ENCODE measurements around the gene NAGS. TPM values are rescaled to one million over a fixed set of nuclear protein-coding genes. Genes with fewer than 3 reads are reported as not detected.
"Not testable (repeated sequence)": the region's sequence is repeated elsewhere in the genome, so short reads cannot be mapped to it uniquely, and the experiment has no call there.

The NAGS gene
- total RNA-seq, 2 donors from 2014 or later = 2.1 TPM; not detected in 1

- H3K36me3 ChIP-seq (replicated peaks in 1 of 2; ENCODE audit: insufficient read depth in 1 of 2, low read depth in 2 of 2) = peaks cover 0 to 4% of the 10 kb centered on the region in 2 donors
- no peak for DNase-seq
- no peak overlapping the region for H3K4me3 ChIP-seq
- WGBS, 2 donors = 95 to 98% methylated on average over 4 of the region's 4 CpGs
- H3K9me3 ChIP-seq = no peaks in the 10 kb centered on the region
- no peak overlapping the region for H3K27ac ChIP-seq
- ATAC-seq = no peak
- intact Hi-C loops (cut with DNase I) = no loop called here
- H3K27me3 ChIP-seq = no peaks in the 10 kb centered on the region
- H3K4me1 ChIP-seq = peaks cover 15% of the 10 kb centered on the region
- TF ChIP-seq CTCF (IDR thresholded peaks at IDR 0.05) (no peak), POLR2A (IDR thresholded peaks at IDR 0.05) (no peak)
Measured at GRCh38 chr17:44045486-44045885, 41.1 kb downstream of the NAGS start.

DNA sequence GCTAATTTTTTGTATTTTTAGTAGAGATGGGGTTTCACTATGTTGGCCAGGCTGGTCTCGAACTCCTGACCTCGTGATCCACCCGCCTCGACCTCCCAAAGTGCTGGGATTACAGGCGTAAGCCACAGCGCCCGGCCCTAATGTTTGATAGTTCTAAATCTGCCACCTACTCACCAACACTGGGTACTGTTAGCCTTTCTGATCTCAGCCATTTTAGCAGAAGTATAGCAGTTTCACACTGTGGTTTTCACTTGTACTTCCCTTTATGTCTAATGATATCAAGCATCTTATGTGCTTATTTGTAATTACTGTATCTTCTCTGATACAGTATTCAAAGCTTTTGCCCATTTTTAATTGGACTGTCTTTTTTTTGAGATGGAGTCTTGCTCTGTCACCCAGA lies 42.5 kb downstream of the NAGS start:
- H3K36me3 ChIP-seq (replicated peaks in 1 of 2; ENCODE audit: insufficient read depth in 1 of 2, low read depth in 2 of 2); DNase-seq; H3K4me3 ChIP-seq; H3K9me3 ChIP-seq; H3K4me1 ChIP-seq; ATAC-seq; intact Hi-C loops (cut with DNase I); H3K27ac ChIP-seq; H3K27me3 ChIP-seq: not testable (repeated sequence)
- 97 to 99% methylated on average over 7 of the region's 7 CpGs for WGBS, 2 donors

DNA sequence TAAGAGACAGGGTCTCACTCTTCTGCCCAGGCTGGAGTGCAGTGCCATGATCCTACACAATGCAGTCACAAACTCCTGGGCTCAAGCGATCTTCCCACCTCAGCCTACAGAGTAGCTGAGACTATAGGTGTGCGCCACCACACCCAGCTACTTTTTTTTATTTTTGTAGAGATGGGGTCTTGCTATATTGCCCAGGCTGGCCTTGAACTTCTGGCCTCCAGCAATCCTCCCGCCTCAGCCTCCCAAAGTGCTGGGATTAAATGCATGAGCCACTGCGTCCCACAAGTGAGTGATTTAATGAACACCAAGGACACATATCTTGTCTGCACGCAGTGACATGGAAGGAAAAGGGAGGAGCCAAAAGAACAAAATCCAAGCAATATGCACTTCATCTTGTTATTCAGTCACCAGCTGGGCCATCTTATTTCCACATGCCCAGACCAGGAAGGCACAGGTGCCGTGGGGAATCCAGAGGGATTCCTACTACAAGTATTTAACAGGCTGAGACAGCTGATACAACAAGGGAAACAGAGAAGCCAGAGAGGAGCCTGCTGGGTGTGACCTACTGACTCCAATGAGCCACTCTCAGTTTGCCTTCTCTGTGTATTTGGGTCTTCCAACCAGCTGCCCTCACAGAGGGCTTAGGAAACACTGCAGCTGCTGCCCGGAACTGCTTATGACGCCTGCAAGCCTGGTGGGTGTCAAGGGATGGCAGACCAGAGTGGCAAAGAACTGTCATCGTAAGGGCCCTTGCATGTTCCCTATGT lies 45.1 kb downstream of the NAGS start:
- ATAC-seq = no peak
- DNase-seq = no peak
- peaks cover 17% of the 10 kb centered on the region for H3K4me1 ChIP-seq
- H3K36me3 ChIP-seq (replicated peaks in 1 of 2; ENCODE audit: insufficient read depth in 1 of 2, low read depth in 2 of 2) = peaks cover 0 to 9% of the 10 kb centered on the region in 2 donors
- WGBS, 2 donors = 94 to 95% methylated on average over 9 of the region's 9 CpGs
- TF ChIP-seq CTCF (IDR thresholded peaks at IDR 0.05) (no peak), POLR2A (IDR thresholded peaks at IDR 0.05) (no peak)
- H3K27me3 ChIP-seq = no peaks in the 10 kb centered on the region
- H3K27ac ChIP-seq = no peak overlapping the region
- H3K9me3 ChIP-seq = no peaks in the 10 kb centered on the region
- intact Hi-C loops (cut with DNase I) = no loop called here
- H3K4me3 ChIP-seq = no peak overlapping the region

GRCh38 chr17:44053125-44053872 lies 48.9 kb downstream of the NAGS start:
- H3K4me1 ChIP-seq = peaks cover 26% of the 10 kb centered on the region
- peak overlapping the region; percentile 8 to 67 (median 37) for H3K27ac ChIP-seq
- ATAC-seq = peak; percentile 80
- H3K36me3 ChIP-seq (replicated peaks in 1 of 2; ENCODE audit: insufficient read depth in 1 of 2, low read depth in 2 of 2) = peaks cover 0 to 9% of the 10 kb centered on the region in 2 donors
- TF ChIP-seq POLR2A (IDR thresholded peaks at IDR 0.05) (no peak), CTCF (IDR thresholded peaks at IDR 0.05) (peak in 2 of 7 experiments; percentile 9 to 14)
- intact Hi-C loops (cut with DNase I) = no loop called here
- H3K9me3 ChIP-seq = no peaks in the 10 kb centered on the region
- H3K27me3 ChIP-seq = no peaks in the 10 kb centered on the region
- H3K4me3 ChIP-seq = no peak overlapping the region
- WGBS, 2 donors = 26 to 33% methylated on average over 3 of the region's 3 CpGs
- DNase-seq = peak; percentile 45 to 76 (median 64)

Small RNAs within 50 kb of the gene (small RNA-seq; reads per million reads assigned to genes)
- gene RF00012 = not detected

Other genes with a start within 250 kb of the NAGS start
- not detected for gene SOST, start 245.8 kb upstream of the NAGS start, total RNA-seq
- 10 to 100 TPM; 32.2 to 54.1 TPM for gene DUSP3, start 225.6 kb upstream of the NAGS start, total RNA-seq
- not detected for gene CFAP97D1, start 224.2 kb upstream of the NAGS start, total RNA-seq
- 10 to 100 TPM; 20.2 to 22.4 TPM for gene MPP3, start 171.5 kb upstream of the NAGS start, total RNA-seq
- 10 to 100 TPM in 1 of 2 donors, 1 to 10 TPM in 1; 1.8 to 15.5 TPM for gene CD300LG, start 157.4 kb upstream of the NAGS start, total RNA-seq
- gene MPP2, start 97.1 kb upstream of the NAGS start, total RNA-seq = 1 to 10 TPM; 1.6 to 2.6 TPM
- gene PPY, start 62.1 kb upstream of the NAGS start, total RNA-seq = 10 to 100 TPM; 15.5 to 51.6 TPM
- gene PYY, start 50.7 kb upstream of the NAGS start, total RNA-seq = not detected
- gene TMEM101, start 10.3 kb downstream of the NAGS start, total RNA-seq = 10 to 100 TPM; 22.6 to 26.7 TPM
- 10 to 100 TPM; 14.8 to 19.4 TPM for gene LSM12, start 62.0 kb downstream of the NAGS start, total RNA-seq
- 10 to 100 TPM; 11.9 to 12.9 TPM for gene G6PC3, start 66.1 kb downstream of the NAGS start, total RNA-seq
- 10 to 100 TPM; 25.4 to 45.7 TPM for gene HDAC5, start 119.0 kb downstream of the NAGS start, total RNA-seq
- under 1 TPM; 0.26 to 0.99 TPM for gene HROB, start 137.3 kb downstream of the NAGS start, total RNA-seq
- 10 to 100 TPM in 1 of 2 donors, 1 to 10 TPM in 1; 3.9 to 10.5 TPM for gene ASB16, start 166.1 kb downstream of the NAGS start, total RNA-seq
- 10 to 100 TPM; 22.6 to 31.0 TPM for gene TMUB2, start 182.3 kb downstream of the NAGS start, total RNA-seq
- 10 to 100 TPM; 21.0 to 37.6 TPM for gene ATXN7L3, start 195.3 kb downstream of the NAGS start, total RNA-seq
- 10 to 100 TPM; 43.8 to 73.8 TPM for gene UBTF, start 215.1 kb downstream of the NAGS start, total RNA-seq

Data from body of pancreas (tissue), 4 donors.